Neural progenitor cell (in vitro differentiated cells): Measurements from ENCODE around the gene MLN. TPM values are rescaled to one million over a fixed set of nuclear protein-coding genes. Genes with fewer than 3 reads are reported as not detected.

Experiments
- DNase-seq: peaks from one replicate; pipeline ENCODE4 v3.0.0-alpha.2; 2016; ENCODE audit warnings: low spot score
- H2AFZ ChIP-seq: fragments of 200-600 bp; sonication (generic); replicated peaks from 2 replicates; pipeline ENCODE4 v1.6.1; 2016; ENCODE audit warnings: antibody characterized with exemption
- H3F3A ChIP-seq: fragments of 200-600 bp; sonication (generic); 2 replicates; pipeline ENCODE4 v1.6.1; 2016; ENCODE audit warnings: antibody characterized with exemption, low read depth
- H3K27ac ChIP-seq: fragments of 200-600 bp; sonication (generic); 2 replicates; pipeline ENCODE4 v1.5.1; 2016; ENCODE audit warnings: mild to moderate bottlenecking
- H3K27me3 ChIP-seq: fragments of 200-600 bp; sonication (generic); 2 replicates; pipeline ENCODE4 v1.6.1; 2016; ENCODE audit warnings: mild to moderate bottlenecking, moderate library complexity
- H3K36me3 ChIP-seq: fragments of 200-600 bp; sonication (generic); 2 replicates; pipeline ENCODE4 v1.5.1; 2016
- H3K4me1 ChIP-seq: fragments of 200-600 bp; sonication (generic); 2 replicates; pipeline ENCODE4 v1.6.1; 2016; ENCODE audit warnings: mixed run types
- H3K4me2 ChIP-seq: fragments of 200-600 bp; sonication (generic); 2 replicates; pipeline ENCODE4 v1.6.1; 2016
- H3K4me3 ChIP-seq: fragments of 200-600 bp; sonication (generic); 2 replicates; pipeline ENCODE4 v1.5.1; 2016
- H3K79me2 ChIP-seq: fragments of 200-600 bp; sonication (generic); 2 replicates; pipeline ENCODE4 v1.6.1; 2016; ENCODE audit warnings: low read depth
- H3K9ac ChIP-seq: fragments of 200-600 bp; sonication (generic); 2 replicates; pipeline ENCODE4 v1.6.1; 2016
- H3K9me3 ChIP-seq: fragments of 200-600 bp; sonication (generic); 2 replicates; pipeline ENCODE4 v1.5.1; 2016; ENCODE audit warnings: low read depth
- H4K20me1 ChIP-seq: fragments of 200-600 bp; sonication (generic); 2 replicates; pipeline ENCODE4 v1.6.1; 2016; ENCODE audit warnings: low read depth
- H3K27ac Mint-ChIP-seq: 3 replicates; pipeline ENCODE4 v1.8.0; 2021; ENCODE audit warnings: mixed read lengths
- H3K27me3 Mint-ChIP-seq: 2 replicates; pipeline ENCODE4 v1.8.0; 2022; ENCODE audit warnings: low read depth, mild to moderate bottlenecking, inconsistent platforms, moderate library complexity, mixed read lengths; ENCODE audit not compliant: insufficient read depth
- H3K36me3 Mint-ChIP-seq: 3 replicates; pipeline ENCODE4 v1.8.0; 2021; ENCODE audit warnings: mixed read lengths
- H3K4me1 Mint-ChIP-seq: 3 replicates; pipeline ENCODE4 v1.8.0; 2021; ENCODE audit warnings: mixed read lengths
- H3K4me3 Mint-ChIP-seq: 3 replicates; pipeline ENCODE4 v1.8.0; 2021; ENCODE audit warnings: mild to moderate bottlenecking, moderate library complexity, mixed read lengths
- H3K9me3 Mint-ChIP-seq: 3 replicates; pipeline ENCODE4 v1.8.0; 2020; ENCODE audit warnings: mixed read lengths
- EZH2 ChIP-seq: fragments of 200-600 bp; sonication (generic); IDR thresholded peaks from 2 replicates; pipeline ENCODE4 v1.6.1; 2017; ENCODE audit warnings: antibody characterized with exemption, mild to moderate bottlenecking, moderate library complexity
- EZH2phosphoT487 ChIP-seq: fragments of 200-600 bp; sonication (generic); IDR thresholded peaks from 2 replicates; pipeline ENCODE4 v1.6.1; 2017; ENCODE audit warnings: antibody characterized with exemption
- total RNA-seq: library from RNA; depleted of rRNA; stranded (reverse); fragments of >200 nt; gene quantifications from 2 replicates; pipeline ENCODE4 v1.2.3, GENCODE V29; 2015; ENCODE audit warnings: low replicate concordance
- TF ChIP-seq, protein P1 (sequence below): fragments of 200-600 bp; sonication (generic); IDR thresholded peaks from 2 replicates; pipeline ENCODE4 v1.5.1; 2017; ENCODE audit warnings: antibody characterized with exemption, mild to moderate bottlenecking

MLN gene
- total RNA-seq, 1 donor from 2014 or later: not detected

- H3K27ac Mint-ChIP-seq: peak overlapping the region; percentile 33
- peaks cover 7% of the 10 kb centered on the region for H3K27me3 Mint-ChIP-seq
- no peaks in the 10 kb centered on the region for H3K9me3 ChIP-seq
- no peaks in the 10 kb centered on the region for H3K27me3 ChIP-seq
- no peaks in the 10 kb centered on the region for H3K9me3 Mint-ChIP-seq
- H3K4me3 Mint-ChIP-seq: peak overlapping the region; percentile 46
- H2AFZ ChIP-seq: no peak overlapping the region
- peaks cover 58% of the 10 kb centered on the region for H4K20me1 ChIP-seq
- no peaks in the 10 kb centered on the region for H3K36me3 ChIP-seq
- no peak overlapping the region for H3K4me3 ChIP-seq
- peaks cover 45% of the 10 kb centered on the region for H3K4me1 ChIP-seq
- peaks cover 70% of the 10 kb centered on the region for H3K4me1 Mint-ChIP-seq
- peaks cover 47% of the 10 kb centered on the region for H3F3A ChIP-seq
- H3K4me2 ChIP-seq: peak overlapping the region; percentile 38
- peaks cover 56% of the 10 kb centered on the region for H3K36me3 Mint-ChIP-seq
- H3K9ac ChIP-seq: no peak overlapping the region
- H3K79me2 ChIP-seq: peaks cover 5% of the 10 kb centered on the region
- H3K27ac ChIP-seq: no peak overlapping the region
- TF ChIP-seq EZH2phosphoT487: no peak
- TF ChIP-seq, protein P1, sequence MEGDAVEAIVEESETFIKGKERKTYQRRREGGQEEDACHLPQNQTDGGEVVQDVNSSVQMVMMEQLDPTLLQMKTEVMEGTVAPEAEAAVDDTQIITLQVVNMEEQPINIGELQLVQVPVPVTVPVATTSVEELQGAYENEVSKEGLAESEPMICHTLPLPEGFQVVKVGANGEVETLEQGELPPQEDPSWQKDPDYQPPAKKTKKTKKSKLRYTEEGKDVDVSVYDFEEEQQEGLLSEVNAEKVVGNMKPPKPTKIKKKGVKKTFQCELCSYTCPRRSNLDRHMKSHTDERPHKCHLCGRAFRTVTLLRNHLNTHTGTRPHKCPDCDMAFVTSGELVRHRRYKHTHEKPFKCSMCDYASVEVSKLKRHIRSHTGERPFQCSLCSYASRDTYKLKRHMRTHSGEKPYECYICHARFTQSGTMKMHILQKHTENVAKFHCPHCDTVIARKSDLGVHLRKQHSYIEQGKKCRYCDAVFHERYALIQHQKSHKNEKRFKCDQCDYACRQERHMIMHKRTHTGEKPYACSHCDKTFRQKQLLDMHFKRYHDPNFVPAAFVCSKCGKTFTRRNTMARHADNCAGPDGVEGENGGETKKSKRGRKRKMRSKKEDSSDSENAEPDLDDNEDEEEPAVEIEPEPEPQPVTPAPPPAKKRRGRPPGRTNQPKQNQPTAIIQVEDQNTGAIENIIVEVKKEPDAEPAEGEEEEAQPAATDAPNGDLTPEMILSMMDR: peak; percentile 57
- peak; percentile 77 for DNase-seq
Measured at GRCh38 chr6:33779290-33779689, 24.5 kb downstream of the MLN start.

GRCh38 chr6:33778444-33779121 is 25.2 kb downstream of the MLN start:
- H3K79me2 ChIP-seq: peaks cover 5% of the 10 kb centered on the region
- H3K27me3 Mint-ChIP-seq: peaks cover 7% of the 10 kb centered on the region
- H3F3A ChIP-seq: peaks cover 47% of the 10 kb centered on the region
- no peaks in the 10 kb centered on the region for H3K27me3 ChIP-seq
- H3K36me3 Mint-ChIP-seq: peaks cover 50% of the 10 kb centered on the region
- H3K9me3 Mint-ChIP-seq: no peaks in the 10 kb centered on the region
- no peaks in the 10 kb centered on the region for H3K36me3 ChIP-seq
- peak overlapping the region; percentile 77 for H3K27ac ChIP-seq
- peak; percentile 31 for DNase-seq
- H3K27ac Mint-ChIP-seq: no peak overlapping the region
- TF ChIP-seq EZH2phosphoT487 (no peak), EZH2 (no peak)
- TF ChIP-seq, protein P1: no peak
- H4K20me1 ChIP-seq: peaks cover 58% of the 10 kb centered on the region
- H3K9me3 ChIP-seq: no peaks in the 10 kb centered on the region
- H3K4me1 Mint-ChIP-seq: peaks cover 67% of the 10 kb centered on the region
- peak overlapping the region; percentile 38 for H3K4me2 ChIP-seq
- H3K4me1 ChIP-seq: peaks cover 45% of the 10 kb centered on the region
- H3K4me3 Mint-ChIP-seq: no peak overlapping the region
- H2AFZ ChIP-seq: no peak overlapping the region
- no peak overlapping the region for H3K4me3 ChIP-seq
- no peak overlapping the region for H3K9ac ChIP-seq

DNA sequence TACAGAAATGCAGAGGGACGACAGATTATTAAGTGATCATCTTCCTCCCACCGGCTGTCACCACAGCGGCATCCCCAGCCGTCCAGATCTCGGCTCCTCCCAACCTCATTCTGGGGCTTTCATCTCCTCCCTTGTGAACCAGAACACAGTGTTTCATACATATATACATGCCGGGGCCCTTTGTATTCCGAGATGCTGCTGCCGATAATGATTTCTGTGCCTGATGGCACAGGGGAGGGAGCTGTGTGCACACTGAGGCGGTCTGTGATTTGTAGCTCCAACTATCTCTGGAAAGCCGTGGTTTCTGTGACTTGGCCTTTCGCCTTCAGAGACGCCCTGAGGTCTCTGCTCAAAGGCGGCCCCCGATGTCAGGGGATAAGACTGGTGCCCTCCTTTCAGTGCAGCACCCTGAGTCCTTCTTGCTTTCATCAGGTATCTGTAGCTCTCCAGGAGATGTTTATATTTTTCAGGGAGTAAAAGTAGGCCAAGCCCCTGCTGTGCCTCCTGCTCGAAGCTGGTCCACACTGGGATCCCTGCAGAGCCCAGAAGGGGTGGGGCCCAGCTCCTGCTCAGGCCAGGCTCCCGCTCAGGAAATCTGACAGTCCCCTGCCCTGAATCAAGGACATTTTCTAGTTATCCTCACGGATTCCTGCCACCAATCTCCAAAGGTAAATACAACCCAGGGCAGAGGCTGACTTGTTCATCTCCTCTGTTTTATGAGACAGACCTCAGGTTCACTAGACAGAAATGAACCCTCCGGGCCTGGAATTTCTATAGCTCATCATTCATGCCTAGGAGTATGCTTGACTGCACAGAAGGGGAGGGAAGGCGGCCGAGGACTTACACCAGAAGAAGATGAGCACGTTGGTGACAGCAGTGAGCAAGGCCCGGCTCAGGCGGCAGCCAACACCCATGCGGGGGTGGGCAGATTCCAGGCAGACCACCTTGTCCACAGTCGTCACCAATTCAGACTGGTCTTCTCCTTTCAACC is 26.1 kb downstream of the MLN start:
- H3K36me3 ChIP-seq: no peaks in the 10 kb centered on the region
- Mint-ChIP-seq H3K4me1 (peaks cover 68% of the 10 kb centered on the region), H3K36me3 (peaks cover 52% of the 10 kb centered on the region), H3K9me3 (no peaks in the 10 kb centered on the region), H3K4me3 (peak overlapping the region; percentile 53), H3K27ac (peak overlapping the region; percentile 74), H3K27me3 (peaks cover 7% of the 10 kb centered on the region)
- no peak for DNase-seq
- peak overlapping the region; percentile 38 for H3K4me2 ChIP-seq
- no peak for TF ChIP-seq EZH2
- TF ChIP-seq EZH2phosphoT487: no peak
- TF ChIP-seq, protein P1: no peak
- peak overlapping the region; percentile 77 for H3K27ac ChIP-seq
- peaks cover 53% of the 10 kb centered on the region for H4K20me1 ChIP-seq
- no peak overlapping the region for H3K4me3 ChIP-seq
- no peak overlapping the region for H2AFZ ChIP-seq
- peaks cover 5% of the 10 kb centered on the region for H3K79me2 ChIP-seq
- no peaks in the 10 kb centered on the region for H3K27me3 ChIP-seq
- H3K9ac ChIP-seq: no peak overlapping the region
- H3K9me3 ChIP-seq: no peaks in the 10 kb centered on the region
- peaks cover 51% of the 10 kb centered on the region for H3F3A ChIP-seq
- H3K4me1 ChIP-seq: peaks cover 45% of the 10 kb centered on the region
